Endothelial cell of hepatic sinusoid (primary cell): ENCODE data around the gene DDN.

Source experiments
- in situ Hi-C: cut with HindIII; loops from 2 replicates; pipeline ENCODE4 v1.10.0; 2017; ENCODE audit warnings: low sequenced_read_pairs

DDN gene

DNA sequence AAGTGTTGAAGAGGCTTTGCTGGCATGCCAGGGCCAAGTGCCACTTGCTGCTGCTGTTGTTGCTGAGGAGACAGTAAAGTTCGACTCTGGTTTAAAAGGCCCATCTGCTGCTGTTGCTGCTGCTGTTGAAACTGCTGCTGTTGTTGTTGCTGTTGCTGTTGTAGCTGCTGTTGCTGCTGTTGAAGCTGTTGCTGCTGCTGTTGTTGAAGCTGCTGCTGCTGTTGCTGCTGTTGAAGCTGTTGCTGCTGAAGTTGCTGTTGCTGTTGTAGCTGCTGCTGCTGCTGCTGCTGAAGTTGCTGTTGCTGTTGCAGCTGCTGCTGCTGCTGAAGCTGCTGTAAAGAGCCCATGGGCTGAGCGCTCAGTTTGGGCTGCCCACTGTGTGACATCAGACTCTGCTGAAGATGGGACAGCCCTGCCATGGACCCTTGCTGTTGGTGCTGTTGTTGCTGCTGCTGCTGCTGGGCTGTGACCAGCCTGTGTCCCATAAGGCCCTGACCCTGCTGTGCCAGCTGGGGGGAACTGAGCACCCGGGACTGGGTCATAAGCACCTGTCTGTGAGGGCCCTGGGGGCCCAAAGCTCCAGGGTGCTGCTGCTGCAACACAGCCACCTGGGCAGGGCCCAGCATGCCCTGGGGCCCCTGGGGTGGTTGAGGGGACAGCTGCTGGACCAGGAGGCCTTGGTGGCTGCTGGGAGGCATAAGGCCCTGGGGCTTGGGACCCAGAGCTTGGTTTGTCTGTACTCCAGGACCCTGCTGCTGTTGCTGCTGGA is 33.7 kb upstream of the DDN start:
- in situ Hi-C loops: no loop called here

DNA sequence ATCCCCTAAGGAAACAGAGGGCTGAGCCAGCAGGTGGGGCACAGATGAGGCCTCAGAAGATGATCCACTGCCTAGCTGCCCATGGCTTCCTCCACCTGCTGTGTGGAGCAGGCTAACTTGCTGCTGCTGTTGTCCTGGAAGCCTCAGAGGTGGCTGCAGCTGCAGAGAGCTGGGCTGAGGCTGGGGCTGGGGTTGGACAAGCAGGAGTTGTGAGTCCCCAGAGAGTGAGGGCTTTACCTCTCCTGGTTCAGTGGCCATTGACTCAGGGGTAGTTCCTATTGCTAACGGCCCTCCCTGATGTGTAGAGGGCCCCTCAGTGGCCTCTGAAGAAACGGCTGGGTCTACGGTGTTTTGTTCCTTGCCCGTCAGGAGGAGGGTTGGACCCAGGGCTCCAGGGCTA is 33.1 kb upstream of the DDN start:
- in situ Hi-C loops: no loop called here

DNA sequence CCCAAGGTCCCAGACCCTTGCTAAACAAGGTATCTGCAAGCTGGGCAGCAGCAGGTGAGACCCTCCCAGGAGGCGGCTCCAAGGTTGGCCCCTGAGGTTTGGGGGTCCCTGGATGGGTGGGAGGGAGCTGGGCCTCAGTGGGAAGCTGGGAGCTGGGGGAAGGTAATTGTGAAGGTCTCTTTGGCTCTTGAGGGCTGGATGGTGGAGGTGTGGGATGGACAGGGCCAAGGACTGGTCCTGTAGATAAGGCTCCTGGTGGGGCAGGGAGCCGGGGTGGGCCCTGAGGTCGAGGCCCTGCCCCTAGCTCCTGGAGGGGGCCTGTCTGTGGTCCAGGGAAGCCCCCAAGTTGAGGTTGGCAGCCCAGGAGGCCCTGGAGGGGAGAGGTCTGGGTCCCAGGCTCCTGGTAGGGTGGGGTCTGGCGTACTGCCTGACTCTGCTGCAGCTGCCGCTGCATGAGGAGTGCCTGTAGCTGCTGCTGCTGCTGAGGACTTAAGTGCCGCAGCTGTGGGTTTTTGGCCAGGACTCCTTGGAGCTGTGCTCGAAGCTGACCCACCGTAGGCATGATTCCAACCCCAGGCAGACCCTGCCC is 32.5 kb upstream of the DDN start:
- in situ Hi-C loops: no loop called here

DNA sequence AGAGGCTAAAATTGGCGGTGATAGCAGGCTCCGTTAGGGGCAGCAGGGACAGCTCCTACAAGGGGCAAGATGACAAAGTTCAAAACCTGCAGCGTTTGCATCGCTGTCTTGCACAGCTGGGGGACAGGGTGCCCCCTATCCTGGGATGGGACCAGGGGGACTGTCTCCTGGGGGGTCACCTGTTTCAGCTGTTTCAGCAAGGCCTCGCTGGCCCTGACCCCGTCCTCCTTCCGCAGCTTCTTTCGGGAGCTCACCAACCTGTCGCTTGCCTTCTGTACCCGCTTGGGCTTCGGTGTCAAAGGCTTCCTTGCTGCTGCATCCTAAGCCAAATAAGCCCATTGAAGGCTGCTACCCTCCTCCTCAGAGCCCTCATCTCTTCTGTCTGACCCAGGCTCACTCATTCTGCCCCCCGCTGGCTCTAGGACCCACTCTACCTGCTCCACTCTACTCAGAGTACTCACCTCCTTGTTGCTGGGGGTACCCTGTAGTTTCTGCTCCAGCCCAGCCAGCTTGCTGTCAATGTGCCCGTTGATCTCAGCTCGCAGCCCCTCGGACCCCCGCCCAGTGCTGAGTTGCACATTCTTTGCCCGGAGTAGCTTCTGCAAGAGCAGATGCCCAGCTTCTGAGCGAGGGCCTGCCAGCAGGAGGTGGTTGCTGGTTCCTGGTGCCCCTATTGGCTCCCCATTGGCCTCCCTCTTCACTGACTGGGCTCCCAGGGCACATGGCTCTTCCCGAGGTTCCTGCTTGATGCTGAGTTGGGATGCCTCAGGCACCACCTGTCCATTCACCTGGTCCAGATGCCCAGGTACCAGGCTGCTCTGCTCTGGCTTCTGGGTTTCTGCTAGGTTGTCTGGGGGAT is 31.8 kb upstream of the DDN start:
- in situ Hi-C loops: no loop called here

GRCh38 chr12:49030119-49030518 is 30.9 kb upstream of the DDN start:
- in situ Hi-C loops: no loop called here

DNA sequence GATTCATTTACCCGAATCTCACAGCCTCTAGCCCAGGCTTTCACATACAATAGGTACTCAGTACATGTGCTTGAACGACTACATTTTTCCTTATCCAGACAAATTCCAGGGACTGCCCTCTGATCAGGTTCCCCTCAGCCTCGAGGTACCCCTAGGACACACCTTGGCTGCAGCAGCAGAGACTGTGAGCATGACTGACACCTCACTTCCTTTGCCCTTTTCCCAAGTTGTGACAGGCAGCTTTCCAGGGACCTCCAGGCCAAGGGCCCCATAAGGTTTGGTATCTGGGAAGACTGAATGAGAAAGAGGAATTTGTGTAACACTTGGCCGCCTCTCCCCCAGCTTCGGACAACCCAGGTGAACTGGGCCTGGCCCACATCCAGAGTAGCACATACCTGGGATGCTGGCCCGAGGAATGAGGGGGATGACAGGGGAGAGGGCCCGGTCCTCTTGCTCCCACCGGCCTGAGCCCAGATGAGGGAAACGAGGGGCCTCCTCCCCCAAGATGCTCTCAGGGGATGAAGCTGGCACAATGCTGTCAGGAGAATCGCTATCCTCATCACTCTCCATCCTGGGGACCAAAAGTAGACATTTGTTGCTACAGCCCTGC is 29.6 kb upstream of the DDN start:
- in situ Hi-C loops: no loop called here

DNA sequence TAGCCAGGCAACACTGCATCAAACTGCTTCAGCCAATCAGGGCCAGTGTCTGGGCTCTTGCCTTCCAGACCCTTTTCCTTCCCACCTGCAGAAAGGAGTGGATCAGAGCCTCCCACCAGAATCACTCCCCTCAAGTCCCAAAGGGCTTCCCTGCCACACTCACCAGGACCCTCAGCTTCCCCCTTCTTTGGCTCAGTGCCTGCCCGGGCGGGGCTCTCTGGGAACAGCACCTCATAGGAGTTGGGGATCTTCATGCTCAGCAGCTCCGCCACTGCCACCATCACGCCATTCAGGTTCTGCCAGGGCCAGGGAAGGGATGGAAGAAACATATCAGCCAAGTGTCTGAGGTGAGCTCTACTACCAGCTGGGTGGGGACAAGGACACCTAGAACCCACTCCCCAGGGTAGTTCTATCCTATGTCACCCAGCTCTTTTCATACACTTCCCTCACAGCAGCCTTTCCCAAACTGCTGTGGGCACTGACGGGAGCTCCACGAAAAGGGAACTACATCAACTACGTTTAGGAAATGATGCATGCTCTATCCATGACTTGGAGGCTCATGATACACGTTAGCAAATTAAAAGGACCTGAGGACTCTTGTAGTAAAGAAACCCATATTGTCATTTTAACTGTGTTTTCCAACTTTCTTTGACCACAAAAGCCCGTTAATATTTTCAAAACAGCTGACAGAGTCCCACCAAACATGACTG is 28.8 kb upstream of the DDN start:
- in situ Hi-C loops: no loop called here

DNA sequence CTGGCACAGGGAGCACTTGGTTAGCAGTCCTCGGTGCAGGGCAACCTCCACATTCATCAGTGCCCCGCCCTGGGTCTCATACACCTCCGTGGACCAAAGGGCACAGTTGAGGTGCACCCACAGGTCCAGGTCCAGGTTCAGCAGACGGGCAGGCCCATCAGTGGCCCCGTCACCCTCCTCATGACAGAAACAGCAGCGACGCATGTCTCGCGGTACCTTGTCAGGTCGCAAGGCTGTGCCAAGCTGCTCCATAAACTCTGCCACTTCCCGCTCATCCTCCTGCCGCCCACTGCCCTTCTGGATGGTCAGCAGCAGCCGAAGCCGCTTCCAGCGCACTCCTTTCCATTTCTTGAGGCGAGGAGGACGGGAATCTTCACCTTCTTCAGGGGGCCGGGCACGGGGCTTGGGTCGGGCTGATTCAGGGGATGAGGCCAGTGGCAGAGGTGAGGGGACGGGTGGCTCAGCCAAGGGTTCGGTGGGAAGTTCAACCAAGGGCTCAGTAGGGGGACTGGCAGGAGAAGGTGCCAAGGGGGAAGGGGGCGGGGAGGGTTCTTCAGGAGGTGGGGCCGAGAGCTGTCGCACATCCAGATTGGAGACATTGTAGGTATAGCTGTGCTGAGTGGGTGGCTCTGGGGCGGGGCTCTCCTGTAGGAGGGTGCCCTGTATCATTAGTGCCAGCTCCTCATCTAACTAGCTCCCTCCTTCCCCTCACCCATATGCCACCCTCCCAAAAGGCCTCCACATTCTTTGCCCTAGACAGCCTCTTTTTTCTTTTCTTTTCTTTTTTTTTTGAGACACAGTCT is 27.7 kb upstream of the DDN start:
- in situ Hi-C loops: no loop called here

- in situ Hi-C loops: no loop called here
These were observed 26.9 kb upstream of the DDN start for GRCh38 chr12:49026101-49026500.

GRCh38 chr12:49025463-49025862 is 26.3 kb upstream of the DDN start:
- in situ Hi-C loops: no loop called here

DNA sequence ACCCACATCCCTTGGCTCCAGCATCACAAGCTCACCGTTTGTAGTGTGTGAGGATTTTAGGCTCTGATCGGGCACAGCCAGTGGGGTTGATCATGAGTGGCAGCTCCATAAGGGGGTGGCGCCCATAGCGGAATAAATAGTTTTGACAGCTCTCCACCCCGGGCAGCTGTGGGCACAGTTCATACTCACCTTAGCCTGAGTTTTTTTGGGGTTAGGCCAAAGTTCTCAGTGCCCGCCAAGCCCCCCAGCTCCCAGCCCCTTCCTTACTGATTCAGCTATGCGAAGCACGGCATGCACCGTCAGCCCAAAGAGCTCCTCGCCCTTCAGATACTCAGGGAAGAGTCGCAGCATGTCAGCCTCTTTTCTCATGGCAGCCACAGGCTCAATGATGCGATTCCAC is 25.4 kb upstream of the DDN start:
- in situ Hi-C loops: loop anchor here (5.0 kb wide), 1 partner anchor 243 kb away; the partner anchor contains the start of gene TUBA1C

DNA sequence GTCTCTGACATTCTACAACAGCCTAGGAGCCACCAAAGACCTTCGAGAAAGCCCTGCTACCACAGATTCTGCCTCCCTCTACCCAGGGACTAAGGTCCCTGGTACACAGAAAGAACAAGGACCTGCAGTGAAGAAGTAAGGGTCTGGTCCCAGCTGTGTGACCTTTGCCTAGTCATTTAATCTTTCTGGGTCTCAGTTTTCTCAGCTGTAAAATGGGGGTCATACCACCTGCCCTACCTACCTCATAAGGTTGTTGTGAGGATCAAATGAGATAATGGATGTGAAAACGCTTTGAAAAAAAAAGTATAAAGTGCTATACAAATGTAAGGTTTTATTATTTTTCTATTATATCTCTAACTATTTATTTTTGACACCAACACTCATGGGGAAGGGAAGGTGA is 24.6 kb upstream of the DDN start:
- in situ Hi-C loops: loop anchor here (5.0 kb wide), 1 partner anchor 243 kb away; the partner anchor contains the start of gene TUBA1C

GRCh38 chr12:49022558-49023178 is 23.5 kb upstream of the DDN start:
- in situ Hi-C loops: loop anchor here (5.0 kb wide), 1 partner anchor 245 kb away; the partner anchor contains the start of gene TUBA1C

GRCh38 chr12:49021292-49021915 is 22.2 kb upstream of the DDN start:
- in situ Hi-C loops: loop anchor here (5.0 kb wide), 1 partner anchor 246 kb away; the partner anchor contains the start of gene TUBA1C

- in situ Hi-C loops: loop anchor here (5.0 kb wide), 1 partner anchor 247 kb away; the partner anchor contains the start of gene TUBA1C
These were observed 21.3 kb upstream of the DDN start for GRCh38 chr12:49020441-49020840.

GRCh38 chr12:49019443-49020324 is 20.5 kb upstream of the DDN start:
- in situ Hi-C loops: loop anchor here (5.0 kb wide), 1 partner anchor 248 kb away; the partner anchor contains the start of gene TUBA1C

DNA sequence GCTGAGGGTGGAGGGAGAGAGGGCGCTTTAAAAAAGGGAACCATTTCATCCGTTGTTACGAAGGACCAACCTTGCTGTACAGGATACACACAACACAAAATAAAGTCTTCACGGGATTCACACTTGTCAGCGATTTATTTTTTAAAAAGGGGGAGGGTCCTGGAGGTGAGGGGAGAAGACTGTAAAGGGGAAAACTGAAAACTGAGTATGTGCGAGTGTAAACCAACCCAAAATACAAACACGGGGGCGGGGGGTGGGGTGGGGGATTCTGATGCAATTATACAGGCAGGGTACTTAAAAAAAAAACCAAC is 19.9 kb upstream of the DDN start:
- in situ Hi-C loops: no loop called here
